Left lung (tissue), 8 donors: ENCODE data around the gene OSGIN1. TPM values are rescaled to one million over a fixed set of nuclear protein-coding genes. Genes with fewer than 3 reads are reported as not detected.

ENCODE experiments used
- polyA plus RNA-seq, 6 donors: library from polyadenylated mRNA; unstranded; fragments of 120-200 nt; gene quantifications; one replicate each; pipeline ENCODE4 v1.2.1, GENCODE V29; 2013; ENCODE audit not compliant: insufficient read length in 6 of 6
- total RNA-seq, 2 donors: library from RNA; stranded (reverse); fragmentation: NEBNext Ultra II Directional; extraction: Animal tissue kit (Norgen Biotek cat#: 25700); gene quantifications; one replicate each; pipeline ENCODE4 v1.2.1, GENCODE V29; 2021
- donor health status: DM: no; HTN: yes; CAD: no.
- donor health status: DM: no; HTN: no; CAD: no.

OSGIN1 gene
- total and polyA plus RNA-seq, 8 donors, result 0.47 to 18.0 (median 0.70) TPM

Other genes with a start within 250 kb of the OSGIN1 start
- gene HSBP1, start 145.3 kb upstream of the OSGIN1 start, total RNA-seq, result 100 to 1,000 TPM; 118 TPM
- gene HSBP1, start 145.3 kb upstream of the OSGIN1 start, polyA plus RNA-seq, result 100 to 1,000 TPM; 162 to 184 (median 175) TPM
- gene MLYCD, start 54.1 kb upstream of the OSGIN1 start, total RNA-seq, result 1 to 10 TPM; 6.4 to 6.6 TPM
- gene MLYCD, start 54.1 kb upstream of the OSGIN1 start, polyA plus RNA-seq, result 1 to 10 TPM; 3.4 to 4.7 (median 3.9) TPM
- under 1 TPM; 0.17 to 0.39 TPM for gene NECAB2, start 15.0 kb downstream of the OSGIN1 start, total RNA-seq
- gene NECAB2, start 15.0 kb downstream of the OSGIN1 start, polyA plus RNA-seq, result under 1 TPM; 0.20 to 0.79 (median 0.45) TPM
- under 1 TPM in 1 of 2 donors, not detected in 1; 0.65 TPM for gene SLC38A8, start 89.6 kb downstream of the OSGIN1 start, total RNA-seq
- not detected for gene SLC38A8, start 89.6 kb downstream of the OSGIN1 start, polyA plus RNA-seq
- gene MBTPS1, start 163.7 kb downstream of the OSGIN1 start, total RNA-seq, result 100 to 1,000 TPM in 1 of 2 donors, 10 to 100 TPM in 1; 86.4 to 102 TPM
- gene MBTPS1, start 163.7 kb downstream of the OSGIN1 start, polyA plus RNA-seq, result 100 to 1,000 TPM; 107 to 121 (median 119) TPM
- gene HSDL1, start 191.9 kb downstream of the OSGIN1 start, total RNA-seq, result 10 to 100 TPM; 26.0 to 27.8 TPM
- gene HSDL1, start 191.9 kb downstream of the OSGIN1 start, polyA plus RNA-seq, result 10 to 100 TPM; 38.0 to 45.9 (median 42.6) TPM
- gene DNAAF1, start 192.1 kb downstream of the OSGIN1 start, total RNA-seq, result 10 to 100 TPM in 1 of 2 donors, under 1 TPM in 1; 0.85 to 10.3 TPM
- gene DNAAF1, start 192.1 kb downstream of the OSGIN1 start, polyA plus RNA-seq, result 10 to 100 TPM in 4 of 6 donors, 1 to 10 TPM in 2; 4.1 to 22.3 (median 13.5) TPM
- gene TAF1C, start 233.8 kb downstream of the OSGIN1 start, total RNA-seq, result 10 to 100 TPM; 49.2 to 50.0 TPM
- gene TAF1C, start 233.8 kb downstream of the OSGIN1 start, polyA plus RNA-seq, result 10 to 100 TPM; 37.5 to 66.1 (median 56.1) TPM
- under 1 TPM; 0.09 to 0.24 TPM for gene ADAD2, start 237.9 kb downstream of the OSGIN1 start, total RNA-seq
- 1 to 10 TPM in 1 of 6 donors, under 1 TPM in 5; 0.32 to 1.4 (median 0.68) TPM for gene ADAD2, start 237.9 kb downstream of the OSGIN1 start, polyA plus RNA-seq